GM19438 (cell line): Measurements from ENCODE around the gene ABHD6.

Source experiments
- ATAC-seq: cut with Tn5 transposase; IDR thresholded peaks from one replicate; pipeline ENCODE4 v1.9.1; 2021; ENCODE audit warnings: low read depth; ENCODE audit not compliant: unreplicated experiment

ABHD6 gene

DNA sequence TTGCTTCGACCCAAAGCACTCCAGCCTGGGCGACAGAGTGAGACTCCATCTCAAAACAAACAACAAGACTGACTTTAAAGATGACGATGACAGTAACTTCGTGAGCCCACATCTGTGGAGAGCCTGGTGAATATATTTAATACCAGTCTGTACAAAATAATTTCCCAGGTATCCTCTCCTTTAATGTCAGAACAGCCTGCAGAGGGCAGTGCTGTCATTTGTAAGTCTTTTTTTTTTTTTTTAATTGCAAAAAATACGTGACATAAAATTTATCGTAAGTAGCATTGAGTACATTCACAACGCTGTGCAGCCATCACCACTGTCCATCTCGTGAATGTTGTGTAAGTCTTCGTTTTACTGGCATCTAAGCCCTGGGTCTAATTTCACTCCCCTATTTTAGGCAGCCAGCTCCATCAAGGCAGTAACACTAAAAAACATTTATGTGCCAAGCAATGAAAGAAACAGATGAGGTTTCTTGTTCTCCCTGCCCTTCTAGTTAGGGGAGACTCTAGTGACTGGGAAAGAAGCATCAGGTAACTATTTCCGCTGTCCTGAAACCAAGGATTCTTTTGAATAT is 70.1 kb downstream of the ABHD6 start:
- no peak for ATAC-seq

GRCh38 chr3:58308728-58309127 is 71.1 kb downstream of the ABHD6 start:
- ATAC-seq: no peak

DNA sequence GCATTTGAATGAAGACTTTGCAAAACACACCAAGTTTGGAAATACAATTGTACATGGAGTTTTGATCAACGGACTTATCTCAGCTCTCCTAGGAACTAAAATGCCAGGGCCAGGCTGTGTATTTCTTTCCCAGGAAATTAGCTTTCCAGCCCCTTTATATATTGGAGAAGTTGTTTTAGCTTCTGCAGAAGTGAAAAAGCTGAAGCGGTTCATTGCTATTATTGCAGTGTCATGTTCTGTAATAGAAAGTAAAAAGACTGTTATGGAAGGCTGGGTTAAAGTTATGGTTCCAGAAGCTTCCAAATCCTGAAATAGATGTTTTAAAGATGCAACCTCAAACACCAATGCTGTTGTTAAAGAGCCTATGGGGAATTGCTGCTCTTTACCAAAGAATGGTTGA is 80.2 kb downstream of the ABHD6 start:
- ATAC-seq: no peak

DNA sequence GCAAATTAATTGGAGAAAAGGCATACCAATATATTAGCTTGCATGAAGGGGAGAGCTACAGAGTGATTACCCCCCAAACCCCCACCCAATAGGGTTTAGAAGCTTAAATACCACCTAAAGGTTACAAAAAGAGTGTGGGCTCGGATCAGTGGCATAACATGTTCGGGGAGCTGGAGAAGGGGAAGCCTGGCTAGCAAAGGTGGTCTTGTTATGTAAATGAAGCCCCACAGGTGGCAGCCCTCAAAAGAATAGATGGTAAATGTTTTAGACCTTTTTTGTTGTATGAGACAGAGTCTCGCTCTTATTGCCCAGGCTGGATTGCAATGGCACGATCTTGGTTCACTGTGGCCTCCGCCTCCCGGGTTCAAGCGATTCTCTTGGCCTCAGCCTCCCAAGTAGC is 84.2 kb downstream of the ABHD6 start:
- no peak for ATAC-seq

DNA sequence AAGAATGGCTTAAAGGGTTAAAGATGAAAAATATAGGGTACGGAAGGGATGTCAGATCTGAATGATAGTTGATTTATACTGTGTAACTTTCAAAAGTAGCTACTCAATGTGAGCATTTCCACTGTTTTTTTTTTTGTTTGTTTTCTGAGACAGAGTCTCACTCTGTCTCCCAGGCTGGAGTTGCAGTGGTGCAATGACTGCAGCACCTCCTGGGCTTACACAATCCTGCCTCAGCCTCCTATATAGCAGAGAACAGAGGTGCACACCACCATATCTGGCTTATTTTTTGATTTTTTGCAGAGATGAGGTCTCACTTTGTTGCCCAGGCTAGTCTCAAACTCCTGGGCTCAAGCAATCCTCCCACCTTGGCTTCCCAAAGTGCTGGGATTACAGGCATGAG is 85.2 kb downstream of the ABHD6 start:
- no peak for ATAC-seq

GRCh38 chr3:58323529-58324390 is 86.2 kb downstream of the ABHD6 start:
- ATAC-seq: no peak

- no peak for ATAC-seq
Observed at GRCh38 chr3:58324391-58325390, 87.1 kb downstream of the ABHD6 start.

GRCh38 chr3:58325525-58325992 is 88.0 kb downstream of the ABHD6 start:
- no peak for ATAC-seq

GRCh38 chr3:58326267-58326900 is 88.8 kb downstream of the ABHD6 start:
- no peak for ATAC-seq

GRCh38 chr3:58329150-58329921 is 91.7 kb downstream of the ABHD6 start:
- no peak for ATAC-seq

GRCh38 chr3:58329922-58330413 is 92.4 kb downstream of the ABHD6 start:
- ATAC-seq: no peak

- no peak for ATAC-seq
Observed at GRCh38 chr3:58331593-58332152, 94.1 kb downstream of the ABHD6 start.

DNA sequence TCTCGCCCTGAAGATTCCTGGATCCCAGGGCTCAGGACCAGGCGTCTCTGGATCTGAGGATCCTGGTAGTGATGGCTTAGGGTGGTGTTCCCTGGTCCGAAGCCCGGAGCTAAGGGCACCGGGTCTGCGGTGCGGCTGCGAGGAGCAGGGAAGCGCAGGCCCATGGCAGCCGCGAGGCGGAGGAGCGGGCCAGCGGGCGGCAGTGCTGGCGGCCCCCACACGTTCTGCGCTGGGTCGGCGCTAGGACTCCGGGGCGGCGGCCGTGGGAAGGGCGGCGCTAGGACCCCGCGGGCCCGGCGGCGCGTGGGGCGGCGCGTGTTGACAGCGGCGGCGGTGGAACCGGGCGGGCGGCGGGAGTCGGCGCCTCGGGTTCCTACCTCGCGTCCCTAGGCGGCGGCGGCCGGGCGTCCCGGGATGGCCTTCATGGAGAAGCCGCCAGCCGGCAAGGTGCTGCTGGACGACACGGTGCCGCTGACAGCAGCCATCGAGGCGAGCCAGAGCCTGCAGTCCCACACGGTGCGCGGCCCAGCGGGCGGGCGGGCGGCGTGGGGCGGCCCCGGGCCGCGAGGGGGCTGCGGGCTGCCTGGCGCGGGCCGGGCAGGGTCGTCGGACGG is 95.1 kb downstream of the ABHD6 start, which contains the start of gene PXK:
Gene PXK (plus strand): TSS at position 318 of the 614 bp plus-strand sequence. CDS start 97 bp downstream, at position 415.
- ATAC-seq: peak; percentile 89

GRCh38 chr3:58333206-58334012 is 95.8 kb downstream of the ABHD6 start:
- peak; percentile 35 for ATAC-seq

GRCh38 chr3:58334013-58334321 is 96.4 kb downstream of the ABHD6 start:
- ATAC-seq: no peak

- no peak for ATAC-seq
Observed at GRCh38 chr3:58334506-58334884, 96.9 kb downstream of the ABHD6 start.

GRCh38 chr3:58335652-58335947 is 98.0 kb downstream of the ABHD6 start:
- no peak for ATAC-seq
